Muscle layer of duodenum (tissue), 2 donors: ENCODE results near the gene AGBL4.

Experiments
- H3K27ac ChIP-seq: one replicate; pipeline ENCODE4 v1.7.0; 2013; ENCODE audit warnings: mild to moderate bottlenecking, low read length
- H3K27me3 ChIP-seq: one replicate; pipeline ENCODE4 v1.7.0; 2013; ENCODE audit warnings: low read depth, mild to moderate bottlenecking, control low read depth, low read length
- H3K36me3 ChIP-seq, 2 donors: one replicate each; pipeline ENCODE4 v1.7.0; 2013; ENCODE audit warnings: low read length in 2 of 2, control low read depth in 1 of 2, mild to moderate bottlenecking in 1 of 2; ENCODE audit not compliant: insufficient read depth in 2 of 2, control insufficient read depth in 1 of 2
- H3K4me1 ChIP-seq, 2 donors: one replicate each; pipeline ENCODE4 v1.7.0; 2013; ENCODE audit warnings: low read length in 2 of 2, mild to moderate bottlenecking in 2 of 2, control low read depth in 1 of 2, moderate library complexity in 1 of 2; ENCODE audit not compliant: insufficient read depth in 2 of 2, control insufficient read depth in 1 of 2
- H3K4me3 ChIP-seq, 2 donors: one replicate each; pipeline ENCODE4 v1.7.0; 2013; ENCODE audit warnings: low read length in 2 of 2, low read depth in 1 of 2, mild to moderate bottlenecking in 1 of 2
- H3K9me3 ChIP-seq, 2 donors: one replicate each; pipeline ENCODE4 v1.7.0; 2013; ENCODE audit warnings: low read length in 2 of 2, control low read depth in 1 of 2, mild to moderate bottlenecking in 1 of 2; ENCODE audit not compliant: control insufficient read depth in 1 of 2
- donor health status: healthy.

The AGBL4 gene

DNA sequence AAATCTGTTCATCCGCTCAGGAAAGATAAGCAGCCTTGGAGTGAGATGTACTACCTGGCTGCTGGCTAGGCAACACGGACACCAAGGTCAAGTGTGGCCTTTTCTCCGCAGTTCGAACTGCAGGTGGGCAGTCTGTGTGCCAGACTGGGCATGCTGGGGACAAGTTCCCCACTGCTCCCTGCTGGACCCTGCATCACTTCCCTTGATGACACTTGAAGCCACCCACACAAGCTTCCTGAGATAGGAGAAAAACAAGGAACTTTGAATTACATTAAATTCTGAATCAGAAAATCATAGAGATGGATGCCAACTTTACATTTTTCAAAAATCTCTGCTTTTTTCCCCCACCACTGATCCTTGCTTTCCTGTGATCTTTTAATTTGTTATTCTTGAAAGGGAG is 1285.4 kb downstream of the AGBL4 start:
- no peaks in the 10 kb centered on the region for H3K27me3 ChIP-seq
- no peaks in the 10 kb centered on the region for H3K4me1 ChIP-seq
- H3K27ac ChIP-seq, result no peak overlapping the region
- H3K4me3 ChIP-seq, result no peak overlapping the region
- no peaks in the 10 kb centered on the region for H3K9me3 ChIP-seq
- peaks cover 12 to 40% of the 10 kb centered on the region in 2 donors for H3K36me3 ChIP-seq

DNA sequence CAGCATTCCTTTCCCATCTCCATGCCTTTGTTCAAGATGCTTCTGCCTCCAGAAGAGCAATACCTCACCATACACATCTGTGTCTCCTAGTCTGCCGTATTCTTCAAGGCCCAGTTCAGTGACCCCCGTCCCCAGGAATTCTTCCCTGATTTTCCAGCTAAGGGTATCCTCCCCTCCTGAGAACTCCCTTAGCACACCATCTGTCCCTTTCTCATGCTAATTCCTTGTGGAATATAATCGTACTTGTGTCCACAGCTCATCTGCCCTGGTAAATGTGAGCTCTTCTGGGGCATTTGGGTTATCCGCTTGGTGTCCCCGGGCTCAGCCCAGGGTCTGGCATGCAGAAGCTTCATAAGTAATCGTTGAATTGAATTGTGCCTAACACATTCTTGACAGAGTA is 1288.0 kb downstream of the AGBL4 start:
- peaks cover 13 to 38% of the 10 kb centered on the region in 2 donors for H3K36me3 ChIP-seq
- no peaks in the 10 kb centered on the region for H3K4me1 ChIP-seq
- H3K27ac ChIP-seq, result no peak overlapping the region
- no peaks in the 10 kb centered on the region for H3K9me3 ChIP-seq
- H3K27me3 ChIP-seq, result no peaks in the 10 kb centered on the region
- no peak overlapping the region for H3K4me3 ChIP-seq

DNA sequence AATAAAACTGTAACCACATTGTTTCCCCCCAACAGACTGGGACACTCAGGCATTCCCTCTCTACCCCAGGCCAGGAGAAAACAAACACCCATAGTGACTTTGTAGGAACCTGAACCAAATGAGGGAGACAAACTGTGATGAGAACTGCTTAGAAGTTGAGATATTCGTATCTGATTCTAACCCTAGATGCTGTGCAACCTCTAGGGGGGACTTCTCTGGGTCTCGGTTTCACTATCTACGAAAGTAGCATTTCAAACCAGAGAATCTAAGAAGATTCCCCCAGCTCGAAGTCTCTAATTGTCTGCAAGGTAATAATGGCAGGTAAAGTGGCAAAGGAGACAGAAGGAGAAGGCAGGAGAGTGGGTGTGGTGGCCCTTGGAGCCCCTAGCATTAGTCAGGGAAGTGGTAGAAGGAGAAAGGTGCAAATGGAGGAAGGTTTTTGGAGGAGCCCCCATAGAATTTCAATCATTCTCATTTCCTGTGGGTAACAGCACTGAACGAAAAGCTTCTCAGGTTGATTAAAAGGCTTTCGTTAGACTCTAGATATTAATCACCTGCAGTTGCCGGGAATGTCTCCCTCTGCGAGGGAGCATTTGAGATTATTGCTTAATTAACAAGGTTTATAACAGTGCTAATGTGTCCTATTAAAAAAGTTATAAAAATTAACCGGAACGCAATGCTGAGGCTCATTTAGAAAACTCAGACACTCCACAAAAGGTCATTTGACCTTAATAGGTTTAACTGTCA is 1293.4 kb downstream of the AGBL4 start:
- Histone ChIP-seq H3K9me3 (no peaks in the 10 kb centered on the region), H3K4me3 (no peak overlapping the region), H3K36me3 (peaks cover 11 to 28% of the 10 kb centered on the region in 2 donors), H3K4me1 (no peaks in the 10 kb centered on the region), H3K27me3 (no peaks in the 10 kb centered on the region), H3K27ac (no peak overlapping the region)

GRCh38 chr1:48728584-48728983 is 1295.2 kb downstream of the AGBL4 start:
- no peak overlapping the region for H3K27ac ChIP-seq
- peaks cover 9 to 13% of the 10 kb centered on the region in 2 donors for H3K36me3 ChIP-seq
- no peak overlapping the region for H3K4me3 ChIP-seq
- H3K27me3 ChIP-seq, result no peaks in the 10 kb centered on the region
- H3K9me3 ChIP-seq, result no peaks in the 10 kb centered on the region
- no peaks in the 10 kb centered on the region for H3K4me1 ChIP-seq

GRCh38 chr1:48726557-48727215 is 1297.1 kb downstream of the AGBL4 start:
- no peak overlapping the region for H3K4me3 ChIP-seq
- H3K36me3 ChIP-seq, result peaks cover 2 to 5% of the 10 kb centered on the region in 2 donors
- no peak overlapping the region for H3K27ac ChIP-seq
- H3K27me3 ChIP-seq, result no peaks in the 10 kb centered on the region
- H3K9me3 ChIP-seq, result no peaks in the 10 kb centered on the region
- H3K4me1 ChIP-seq, result no peaks in the 10 kb centered on the region

DNA sequence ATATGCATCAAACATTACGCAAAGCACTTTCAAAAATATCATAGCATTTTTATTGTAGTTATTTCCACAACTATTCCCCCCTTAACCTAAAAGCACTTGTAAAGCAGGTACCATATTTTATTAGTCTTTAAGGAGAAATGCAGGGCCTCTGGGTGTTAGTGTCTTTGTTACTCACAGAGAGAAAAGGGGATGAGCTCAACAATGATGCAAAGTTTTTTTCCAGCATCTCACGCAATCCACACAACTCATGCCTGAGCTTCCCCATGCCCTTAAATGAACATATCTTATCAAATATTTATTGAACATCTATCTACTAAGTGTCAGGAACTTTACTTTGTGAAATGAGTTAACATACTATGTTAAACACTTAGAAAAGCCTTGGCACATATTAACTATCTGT is 1297.6 kb downstream of the AGBL4 start:
- H3K9me3 ChIP-seq, result no peaks in the 10 kb centered on the region
- H3K27me3 ChIP-seq, result no peaks in the 10 kb centered on the region
- H3K27ac ChIP-seq, result no peak overlapping the region
- peaks cover 2 to 5% of the 10 kb centered on the region in 2 donors for H3K36me3 ChIP-seq
- H3K4me3 ChIP-seq, result no peak overlapping the region
- no peaks in the 10 kb centered on the region for H3K4me1 ChIP-seq

DNA sequence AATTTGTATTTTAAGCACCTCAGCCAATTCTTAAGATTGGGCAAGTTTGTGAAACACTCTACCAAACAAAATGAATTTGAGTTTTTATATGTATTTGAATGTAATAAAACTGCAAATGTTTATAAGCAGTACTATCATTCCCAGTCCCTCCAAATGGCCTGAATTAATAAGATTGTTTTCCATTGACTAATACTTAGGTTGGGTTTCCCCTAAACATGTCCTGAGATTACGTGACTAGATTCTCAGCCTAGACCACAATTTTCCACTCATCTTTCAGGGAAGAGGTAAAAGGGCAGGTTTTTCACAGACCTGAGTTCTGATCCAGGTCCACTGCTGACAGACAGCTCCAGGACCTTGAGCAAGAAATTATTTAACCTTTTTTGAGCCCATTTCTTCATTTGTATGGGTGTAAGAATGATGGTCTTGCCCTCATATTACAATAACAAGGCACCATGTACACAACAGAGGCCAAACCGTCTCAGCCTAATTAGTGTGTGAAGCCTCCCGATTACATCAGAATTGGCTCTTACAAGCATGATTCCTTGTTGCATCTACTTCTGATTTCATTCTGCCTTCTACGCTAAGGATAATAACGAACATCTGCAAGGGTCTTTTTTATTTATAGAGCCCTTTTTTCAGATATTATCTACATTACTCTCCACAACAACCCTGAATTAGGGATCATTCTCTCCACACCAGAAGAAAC is 1298.3 kb downstream of the AGBL4 start:
- H3K27ac ChIP-seq, result no peak overlapping the region
- H3K4me1 ChIP-seq, result no peaks in the 10 kb centered on the region
- H3K27me3 ChIP-seq, result no peaks in the 10 kb centered on the region
- H3K36me3 ChIP-seq, result peaks cover 2 to 5% of the 10 kb centered on the region in 2 donors
- no peak overlapping the region for H3K4me3 ChIP-seq
- H3K9me3 ChIP-seq, result no peaks in the 10 kb centered on the region

DNA sequence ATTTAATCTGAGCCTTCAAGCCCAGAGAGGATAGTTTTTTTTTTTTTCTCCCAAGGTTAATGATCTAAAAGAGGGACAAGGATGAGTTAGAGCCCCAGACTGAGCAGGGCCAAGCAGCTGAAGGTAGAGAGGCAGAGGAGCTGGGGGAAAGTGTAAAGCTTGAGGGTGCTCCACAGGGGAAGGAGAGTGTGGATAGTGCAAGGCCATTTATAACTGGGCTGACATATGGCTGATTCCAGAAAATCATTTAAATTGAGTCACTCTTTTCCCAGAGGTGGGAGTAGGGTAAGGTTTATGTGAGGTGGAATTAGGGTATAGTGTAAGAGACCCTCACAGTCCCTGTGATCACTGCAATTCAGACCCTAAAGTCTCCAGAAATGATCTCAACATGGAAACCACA is 1302.8 kb downstream of the AGBL4 start:
- Histone ChIP-seq H3K27me3 (no peaks in the 10 kb centered on the region), H3K36me3 (no peaks in the 10 kb centered on the region), H3K4me3 (no peak overlapping the region), H3K4me1 (no peaks in the 10 kb centered on the region), H3K9me3 (no peaks in the 10 kb centered on the region), H3K27ac (no peak overlapping the region)

GRCh38 chr1:48718705-48719104 is 1305.0 kb downstream of the AGBL4 start:
- no peak overlapping the region for H3K27ac ChIP-seq
- H3K36me3 ChIP-seq, result no peaks in the 10 kb centered on the region
- H3K4me3 ChIP-seq, result no peak overlapping the region
- no peaks in the 10 kb centered on the region for H3K4me1 ChIP-seq
- no peaks in the 10 kb centered on the region for H3K9me3 ChIP-seq
- H3K27me3 ChIP-seq, result no peaks in the 10 kb centered on the region

GRCh38 chr1:48718116-48718630 is 1305.6 kb downstream of the AGBL4 start:
- Histone ChIP-seq H3K27ac (no peak overlapping the region), H3K9me3 (no peaks in the 10 kb centered on the region), H3K27me3 (no peaks in the 10 kb centered on the region), H3K36me3 (no peaks in the 10 kb centered on the region), H3K4me1 (no peaks in the 10 kb centered on the region), H3K4me3 (no peak overlapping the region)

DNA sequence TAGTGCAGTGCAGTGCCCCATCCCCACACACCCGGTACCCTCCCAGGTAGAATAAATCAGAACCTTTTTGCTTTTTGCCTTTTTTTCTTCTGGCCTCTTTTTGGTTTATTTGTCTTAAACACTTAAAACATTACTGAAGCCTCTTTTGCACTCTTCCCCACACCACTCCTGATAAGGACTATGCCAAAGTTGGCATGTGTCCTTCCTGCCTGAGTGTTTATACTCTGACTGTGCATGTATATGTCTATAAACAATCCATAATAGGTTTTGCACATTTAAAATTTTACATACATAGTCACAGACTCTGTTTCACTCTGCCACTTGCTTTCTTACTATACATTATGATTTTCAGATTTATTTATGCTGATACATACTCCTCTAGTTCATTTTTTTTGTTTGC is 1306.7 kb downstream of the AGBL4 start:
- Histone ChIP-seq H3K9me3 (no peaks in the 10 kb centered on the region), H3K4me3 (no peak overlapping the region), H3K4me1 (no peaks in the 10 kb centered on the region), H3K27me3 (no peaks in the 10 kb centered on the region), H3K36me3 (no peaks in the 10 kb centered on the region), H3K27ac (no peak overlapping the region)
